Kidney epithelial cell (primary cell): ENCODE measurements around the gene ZCCHC7. TPM values are rescaled to one million over a fixed set of nuclear protein-coding genes. Genes with fewer than 3 reads are reported as not detected.

Source experiments
- DNase-seq: peaks from one replicate; pipeline ENCODE4 v3.0.0-alpha.2; 2010; ENCODE audit warnings: low read depth
- H3K27me3 ChIP-seq: 2 replicates; pipeline ENCODE4 v1.6.0; 2011; ENCODE audit warnings: low read length; ENCODE audit not compliant: control insufficient read depth, insufficient read depth
- H3K36me3 ChIP-seq: 2 replicates; pipeline ENCODE4 v1.5.1; 2011; ENCODE audit warnings: low read length; ENCODE audit not compliant: control insufficient read depth, insufficient read depth
- H3K4me3 ChIP-seq: 2 replicates; pipeline ENCODE4 v1.5.1; 2011; ENCODE audit warnings: low read depth, mild to moderate bottlenecking, control low read depth, low read length
- CTCF ChIP-seq: IDR thresholded peaks from 2 replicates; pipeline ENCODE4 v1.5.1; 2011; ENCODE audit warnings: mild to moderate bottlenecking, moderate library complexity, low read length, control low read depth, inconsistent platforms; ENCODE audit not compliant: insufficient read depth, poor library complexity, severe bottlenecking
- total RNA-seq: library from RNA; depleted of rRNA; stranded (reverse); fragments of >200 nt; gene quantifications from 2 replicates; pipeline ENCODE4 v1.2.3, GENCODE V29; 2015

Gene ZCCHC7
- total RNA-seq, 1 donor from 2014 or later = 18.0 TPM

- Histone ChIP-seq H3K4me3 (no peak overlapping the region), H3K36me3 (no peaks in the 10 kb centered on the region), H3K27me3 (peaks cover 3% of the 10 kb centered on the region)
- no peak for TF ChIP-seq CTCF
- no peak for DNase-seq
Measured at GRCh38 chr9:37381094-37381741, 260.8 kb downstream of the ZCCHC7 start.

DNA sequence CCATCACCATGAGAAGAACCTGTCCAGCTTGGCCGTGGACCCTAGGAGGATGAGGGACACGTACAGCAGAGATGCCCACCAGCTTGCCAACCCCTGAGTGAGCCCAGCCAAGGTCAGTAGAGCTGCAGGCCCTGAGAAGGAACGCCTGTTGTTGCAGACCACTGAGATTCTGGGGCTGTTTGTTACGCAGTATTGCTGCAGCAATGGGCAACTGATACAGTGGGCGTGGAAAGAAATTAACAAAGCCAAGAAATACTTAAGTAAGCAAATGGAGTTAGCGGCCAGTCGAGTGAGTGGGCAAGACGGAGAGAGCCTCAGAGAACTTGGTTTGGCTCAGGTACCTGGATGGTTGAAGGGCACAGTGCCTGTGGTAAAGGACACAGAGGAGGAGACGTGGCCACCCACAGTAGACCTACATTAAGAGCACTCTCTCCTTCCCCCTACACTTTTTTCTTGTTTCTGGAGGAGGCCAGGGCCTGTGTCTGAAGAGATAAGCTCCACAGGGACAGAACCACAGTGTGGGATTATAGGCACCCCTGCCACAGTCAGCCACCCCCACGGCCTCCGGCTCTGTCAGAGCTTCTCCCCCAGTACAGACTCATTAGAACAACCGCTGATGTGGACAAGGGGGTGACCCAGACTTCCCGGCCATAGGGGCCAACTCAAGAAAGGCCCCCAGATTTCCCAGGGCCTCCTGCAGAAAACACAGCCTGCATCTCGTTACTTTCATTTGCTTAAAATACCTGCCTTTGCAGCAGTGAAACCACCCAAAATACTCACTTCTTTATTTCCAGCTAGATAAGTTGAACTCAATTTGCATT lies 262.0 kb downstream of the ZCCHC7 start:
- DNase-seq = no peak
- Histone ChIP-seq H3K27me3 (peaks cover 3% of the 10 kb centered on the region), H3K4me3 (no peak overlapping the region)

DNA sequence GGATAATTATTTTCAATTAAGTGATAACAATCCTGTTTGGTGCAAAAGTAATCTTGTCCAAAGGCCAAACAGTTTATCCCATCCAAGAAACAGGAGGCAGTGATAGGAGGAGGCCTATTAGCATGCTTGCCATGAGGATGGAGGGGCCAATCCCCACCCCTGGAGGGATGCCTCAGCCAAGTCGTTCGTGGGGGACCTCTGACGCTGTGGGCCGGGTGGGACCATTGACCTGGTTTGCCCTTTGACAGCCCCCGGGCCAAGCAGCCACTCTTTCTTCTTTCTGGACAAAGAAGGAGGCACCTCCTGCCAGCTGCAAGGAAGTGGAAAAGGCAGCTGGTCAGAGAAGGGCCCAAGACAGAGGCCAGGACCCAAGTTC lies 262.6 kb downstream of the ZCCHC7 start:
- Histone ChIP-seq H3K27me3 (peaks cover 3% of the 10 kb centered on the region), H3K4me3 (no peak overlapping the region), H3K36me3 (no peaks in the 10 kb centered on the region)
- DNase-seq = no peak
- TF ChIP-seq CTCF = no peak

More for the DNA sequence above, 262.0 kb downstream of the ZCCHC7 start:
- TF ChIP-seq CTCF = no peak
- H3K36me3 ChIP-seq = no peaks in the 10 kb centered on the region

DNA sequence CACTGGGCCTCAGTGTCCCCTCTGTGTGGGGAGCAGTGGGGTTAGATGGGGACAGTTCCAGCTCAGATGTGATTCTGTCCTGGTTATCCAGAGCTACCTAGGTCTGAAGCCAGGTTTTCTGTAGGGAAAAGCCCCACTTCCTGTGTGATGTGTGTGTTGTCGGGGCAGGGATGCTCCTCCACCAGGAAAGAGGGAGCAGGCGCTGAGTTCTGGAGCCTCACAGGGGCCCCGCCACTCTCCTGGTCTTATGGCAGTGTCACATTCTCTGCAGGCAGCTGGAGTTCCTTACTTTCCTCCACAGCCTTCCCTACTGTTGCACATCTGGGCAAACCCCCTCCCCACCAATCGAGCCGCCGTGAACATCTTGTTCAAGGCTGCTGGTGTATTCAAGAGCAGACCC lies 263.0 kb downstream of the ZCCHC7 start:
- Histone ChIP-seq H3K4me3 (no peak overlapping the region), H3K27me3 (peaks cover 3% of the 10 kb centered on the region), H3K36me3 (no peaks in the 10 kb centered on the region)
- no peak for TF ChIP-seq CTCF
- no peak for DNase-seq

- H3K36me3 ChIP-seq = no peaks in the 10 kb centered on the region
- H3K4me3 ChIP-seq = no peak overlapping the region
- DNase-seq = no peak
- TF ChIP-seq CTCF = no peak
- no peaks in the 10 kb centered on the region for H3K27me3 ChIP-seq
Measured at GRCh38 chr9:37383876-37384746, 263.7 kb downstream of the ZCCHC7 start.
